Cardiac muscle cell (in vitro differentiated cells and primary cell): ENCODE measurements around the gene ITFG1. TPM values are rescaled to one million over a fixed set of nuclear protein-coding genes. Genes with fewer than 3 reads are reported as not detected.

ENCODE experiments used
- DNase-seq, 2 donors: peaks; one replicate each; pipeline versions ENCODE4 v3.0.0 to v3.0.0-alpha.2; 2010 to 2017; ENCODE audit warnings: low read depth in 1 of 2, low spot score in 1 of 2
- H3K27ac ChIP-seq: fragments of 200-600 bp; sonication (generic); 2 replicates; pipeline ENCODE4 v1.5.1; 2016
- H3K27me3 ChIP-seq: fragments of 200-600 bp; sonication (generic); 2 replicates; pipeline ENCODE4 v1.6.0; 2016; ENCODE audit warnings: control low read depth
- H3K36me3 ChIP-seq: fragments of 200-600 bp; sonication (generic); 2 replicates; pipeline ENCODE4 v1.5.1; 2016; ENCODE audit warnings: control low read depth
- H3K4me1 ChIP-seq: fragments of 200-600 bp; sonication (generic); 2 replicates; pipeline ENCODE4 v1.8.1; 2017; ENCODE audit warnings: low read depth, mild to moderate bottlenecking, mixed run types
- H3K4me3 ChIP-seq: fragments of 200-600 bp; sonication (generic); 2 replicates; pipeline ENCODE4 v1.5.1; 2016; ENCODE audit warnings: mild to moderate bottlenecking
- H3K9me3 ChIP-seq: fragments of 200-600 bp; sonication (generic); 2 replicates; pipeline ENCODE4 v1.5.1; 2017; ENCODE audit warnings: low read depth, mild to moderate bottlenecking, control low read depth
- CTCF ChIP-seq: IDR thresholded peaks from 2 replicates; pipeline ENCODE4 v1.5.1; 2012; ENCODE audit warnings: low read depth, mild to moderate bottlenecking, low read length
- polyA plus RNA-seq: library from polyadenylated mRNA; unstranded; fragments of >200 nt; fragmentation: Nextera tagmentation; extraction: Ambion mirVana; gene quantifications from 2 replicates; pipeline ENCODE4 v1.2.1, GENCODE V29; 2016
- total RNA-seq: library from RNA; depleted of rRNA; stranded (reverse); fragments of >200 nt; gene quantifications from 2 replicates; pipeline ENCODE4 v1.2.3, GENCODE V29; 2016

The ITFG1 gene
- total and polyA plus RNA-seq, 2 experiments from 2014 or later: 44.5 to 118 TPM

GRCh38 chr16:47136099-47136842, 324.6 kb downstream of the ITFG1 start:
- Histone ChIP-seq H3K9me3 (no peaks in the 10 kb centered on the region), H3K27me3 (no peaks in the 10 kb centered on the region), H3K4me1 (no peaks in the 10 kb centered on the region), H3K36me3 (no peaks in the 10 kb centered on the region), H3K27ac (no peak overlapping the region), H3K4me3 (no peak overlapping the region)
- DNase-seq: peak in 1 of 2 donors; percentile 54
- no peak for TF ChIP-seq CTCF

DNA sequence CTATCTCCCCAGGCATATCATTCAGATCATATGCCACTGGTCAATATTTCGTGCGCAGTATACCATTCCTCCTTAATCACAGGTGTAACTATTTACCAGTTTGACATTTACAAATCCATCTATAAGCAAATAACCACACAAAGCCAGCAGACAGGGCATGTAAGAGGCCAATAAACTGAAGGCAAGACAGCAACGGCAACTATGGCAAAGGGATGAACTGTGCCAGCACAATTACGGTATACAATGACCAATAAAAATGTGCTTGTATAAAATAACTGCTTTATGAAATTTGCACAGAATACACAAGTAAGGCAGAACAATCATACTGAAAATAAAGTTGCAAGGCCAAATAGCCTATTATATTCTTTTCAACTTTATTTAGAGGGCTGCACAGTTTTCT, 326.3 kb downstream of the ITFG1 start:
- no peaks in the 10 kb centered on the region for H3K27me3 ChIP-seq
- DNase-seq: no peak
- no peak overlapping the region for H3K4me3 ChIP-seq
- H3K36me3 ChIP-seq: no peaks in the 10 kb centered on the region
- no peaks in the 10 kb centered on the region for H3K9me3 ChIP-seq
- no peak overlapping the region for H3K27ac ChIP-seq
- no peaks in the 10 kb centered on the region for H3K4me1 ChIP-seq
- TF ChIP-seq CTCF: no peak

DNA sequence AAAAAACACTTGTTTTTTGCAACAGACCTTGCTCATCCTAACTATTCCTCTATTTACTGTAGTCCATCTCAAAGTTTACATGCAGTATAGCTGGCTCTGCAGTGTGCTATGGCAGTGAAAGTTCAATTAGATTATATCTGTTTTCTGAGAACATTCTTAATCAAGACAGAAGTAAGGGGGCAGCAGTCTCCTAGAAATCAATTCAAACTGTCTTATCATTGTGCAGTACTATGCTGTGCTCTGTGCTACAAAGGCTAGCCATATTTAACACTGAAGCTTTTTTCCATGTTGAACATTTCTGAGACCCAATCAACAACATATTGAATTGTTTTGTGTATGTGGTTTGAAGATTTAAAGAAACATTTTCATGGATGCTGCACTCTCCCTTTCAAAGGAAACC, 328.6 kb downstream of the ITFG1 start:
- no peaks in the 10 kb centered on the region for H3K4me1 ChIP-seq
- H3K9me3 ChIP-seq: no peaks in the 10 kb centered on the region
- DNase-seq: peak; percentile 12 to 32
- no peaks in the 10 kb centered on the region for H3K36me3 ChIP-seq
- no peaks in the 10 kb centered on the region for H3K27me3 ChIP-seq
- no peak overlapping the region for H3K27ac ChIP-seq
- TF ChIP-seq CTCF: no peak
- H3K4me3 ChIP-seq: no peak overlapping the region

- H3K27ac ChIP-seq: no peak overlapping the region
Measured at GRCh38 chr16:47129755-47130435, 331.0 kb downstream of the ITFG1 start.

DNA sequence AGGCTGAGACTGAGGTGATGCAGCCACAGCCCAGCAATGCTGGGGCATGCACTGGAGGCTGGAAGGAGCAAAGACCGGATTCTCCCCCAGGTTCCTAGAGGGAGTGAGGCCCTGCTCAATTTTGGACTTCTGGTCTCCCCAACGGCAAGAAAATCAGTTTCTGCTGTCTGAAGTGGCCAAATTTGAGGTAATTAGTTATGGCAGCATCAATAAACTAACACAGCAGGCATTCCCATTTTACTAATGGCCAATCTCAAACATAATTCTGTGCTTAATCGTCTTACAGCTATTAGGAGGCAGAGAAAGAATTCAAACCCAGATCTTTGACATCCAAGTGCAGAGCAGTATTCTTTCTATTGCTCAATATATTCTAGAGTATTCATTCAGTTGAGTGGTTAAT, 333.3 kb downstream of the ITFG1 start:
- DNase-seq: no peak
- Histone ChIP-seq H3K4me3 (no peak overlapping the region), H3K4me1 (no peaks in the 10 kb centered on the region), H3K27ac (no peak overlapping the region), H3K27me3 (no peaks in the 10 kb centered on the region), H3K36me3 (no peaks in the 10 kb centered on the region), H3K9me3 (no peaks in the 10 kb centered on the region)
- TF ChIP-seq CTCF: no peak

More at GRCh38 chr16:47129755-47130435, 331.0 kb downstream of the ITFG1 start:
- H3K4me1 ChIP-seq: no peaks in the 10 kb centered on the region
- H3K27me3 ChIP-seq: no peaks in the 10 kb centered on the region
- no peaks in the 10 kb centered on the region for H3K9me3 ChIP-seq
- peak in 1 of 2 donors; percentile 42 for DNase-seq
- no peak overlapping the region for H3K4me3 ChIP-seq
- TF ChIP-seq CTCF: no peak
- no peaks in the 10 kb centered on the region for H3K36me3 ChIP-seq
